ENCODE measurements around the gene SDE2.
"Not testable (repeated sequence)": the region's sequence is repeated elsewhere in the genome, so short reads cannot be mapped to it uniquely, and the experiment has no call there.

The SDE2 gene

GRCh38 chr1:225941187-225941941 is 57.8 kb downstream of the SDE2 start, which contains the start of gene LEFTY2:
LEFTY2 (minus strand) TSS chr1:225941220; CDS start chr1:225941140, 80 bp downstream.
- peak; percentile 13 for DNase-seq

DNA sequence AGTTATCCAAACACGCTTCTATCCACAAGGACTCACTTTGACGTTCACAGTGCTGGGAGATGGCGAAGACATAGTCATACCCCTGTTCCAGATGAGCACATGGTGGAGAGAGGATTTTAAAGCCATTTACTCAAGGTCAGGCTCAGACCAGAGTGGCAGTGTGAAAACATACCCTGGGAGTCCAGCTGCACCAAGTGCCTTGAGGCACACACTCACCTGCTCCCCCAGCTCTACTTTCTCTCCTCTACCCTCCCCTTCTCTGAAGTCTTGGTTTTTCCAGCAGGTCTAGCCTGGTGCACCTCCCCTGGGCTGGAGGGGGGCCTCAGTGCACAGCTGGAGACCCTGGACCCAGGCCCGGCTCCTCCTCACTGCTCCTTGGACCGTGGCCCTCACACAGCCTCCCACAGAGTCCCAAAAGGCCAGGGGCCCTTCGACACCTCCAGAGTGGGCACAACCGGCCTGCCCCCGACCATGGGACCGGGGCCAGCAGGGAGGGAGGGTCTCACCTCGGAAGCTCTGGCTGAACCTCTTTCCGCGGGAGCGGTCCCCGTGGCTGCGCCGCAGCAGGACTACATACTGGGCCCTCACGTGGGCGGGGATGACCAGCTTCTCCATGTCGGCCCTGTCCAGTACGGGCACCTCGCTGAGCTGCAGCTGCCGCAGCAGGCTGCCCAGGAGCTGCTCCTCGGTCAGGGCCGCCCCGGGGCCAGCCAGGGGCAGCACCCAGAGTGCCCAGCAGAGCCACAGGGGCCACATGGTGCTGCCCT is 58.6 kb downstream of the SDE2 start:
- no peak for DNase-seq

DNA sequence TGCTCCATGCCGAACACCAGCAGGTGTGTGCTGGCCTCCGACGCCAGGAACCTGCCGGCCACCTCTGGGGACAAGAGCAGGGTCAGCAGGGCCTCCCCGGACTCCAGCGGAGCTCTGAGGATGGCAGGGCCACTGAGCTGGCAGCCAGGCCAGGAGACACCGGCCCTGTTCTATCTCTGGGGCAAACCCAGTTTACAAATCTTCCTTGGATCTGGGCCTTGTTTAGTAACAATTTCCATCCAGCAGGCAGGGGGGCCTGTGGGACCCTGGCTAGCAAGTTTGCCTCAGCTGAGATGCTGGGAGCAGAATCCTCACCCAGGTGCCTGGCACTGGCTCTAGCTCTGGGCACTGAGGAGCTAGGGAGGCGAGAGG is 59.2 kb downstream of the SDE2 start:
- not testable (repeated sequence) for DNase-seq

- DNase-seq, result not testable (repeated sequence)
These were observed 59.8 kb downstream of the SDE2 start for GRCh38 chr1:225939097-225939938.

GRCh38 chr1:225937048-225937968 is 61.8 kb downstream of the SDE2 start:
- DNase-seq, result no peak

- no peak for DNase-seq
These were observed 62.6 kb downstream of the SDE2 start for GRCh38 chr1:225936523-225936922.

DNA sequence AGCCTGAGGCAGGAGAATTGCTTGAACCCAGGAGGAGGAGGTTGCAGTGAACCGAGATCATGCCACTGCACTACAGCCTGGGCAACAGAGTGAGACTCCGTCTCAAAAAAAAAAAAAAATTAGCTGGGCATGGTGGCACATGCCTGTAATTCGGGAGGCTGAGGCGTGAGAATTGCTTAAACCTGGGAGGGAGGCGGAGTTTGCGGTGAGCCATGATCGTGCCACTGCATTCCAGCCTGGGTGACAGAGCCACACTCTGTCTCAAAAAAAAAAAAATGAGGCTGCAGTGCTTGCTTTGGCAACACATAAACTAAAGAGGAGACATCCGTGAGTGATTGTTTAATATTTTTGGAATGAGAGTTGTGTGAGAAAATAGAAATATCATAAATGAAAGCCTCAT is 63.1 kb downstream of the SDE2 start:
- not testable (repeated sequence) for DNase-seq

DNA sequence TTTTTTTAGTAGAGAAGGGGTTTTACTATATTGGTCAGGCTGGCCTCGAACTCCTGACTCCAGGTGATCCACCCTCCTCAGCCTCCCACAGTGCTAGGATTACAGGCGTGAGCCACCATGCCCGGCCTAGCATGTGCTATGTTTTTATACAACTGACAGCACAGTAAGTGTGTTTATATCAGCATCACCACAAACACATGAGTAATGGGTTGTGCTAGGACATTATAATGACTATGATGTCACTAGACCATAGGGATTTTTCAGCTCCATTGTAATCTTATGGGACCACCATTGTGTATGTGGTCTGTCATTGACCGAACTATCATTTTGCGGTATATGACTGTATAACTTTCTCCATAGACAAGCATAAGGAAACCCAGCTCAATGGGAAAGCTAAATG is 64.4 kb downstream of the SDE2 start:
- no peak for DNase-seq

DNA sequence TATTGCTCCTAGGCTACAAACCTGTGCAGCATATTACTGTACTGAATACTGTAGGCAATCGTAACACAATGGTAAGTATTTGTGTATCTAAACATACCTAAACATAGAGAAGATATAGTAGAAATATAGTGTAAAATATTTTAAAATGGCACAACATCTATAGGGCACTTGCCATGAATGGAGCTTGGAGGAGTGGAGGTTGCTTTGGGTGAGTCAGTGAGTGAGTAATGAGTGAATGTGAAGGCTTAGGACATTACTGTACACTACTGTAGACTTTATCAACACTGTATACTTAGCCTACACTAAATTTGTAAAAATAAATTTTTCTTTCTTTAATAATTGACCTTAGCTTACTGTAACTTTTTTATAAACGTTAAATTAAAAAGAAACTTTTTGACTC is 66.1 kb downstream of the SDE2 start:
- DNase-seq, result no peak
